Activated CD4-positive, alpha-beta T cell treated with anti-CD3 and anti-CD28 coated beads, Interleukin-2, amount 10 ng/mL, durations not matched to agents 7 days and 5 days (primary cell): ENCODE results near the gene HELZ. TPM values are rescaled to one million over a fixed set of nuclear protein-coding genes. Genes with fewer than 3 reads are reported as not detected.
"Not testable (repeated sequence)": the region's sequence is repeated elsewhere in the genome, so short reads cannot be mapped to it uniquely, and the experiment has no call there.

Source experiments
- CTCF ChIA-PET: fragments of 350-600 bp; sonication (Branson Sonifier 250); formaldehyde crosslinking; loops from one replicate; lab custom pipeline; 2021; ENCODE audit warnings: antibody characterized with exemption; lab: Charles Lee
- POLR2A ChIA-PET: fragments of 350-600 bp; sonication (Branson Sonifier 250); formaldehyde crosslinking; loops from one replicate; lab custom pipeline; 2021; ENCODE audit warnings: antibody characterized with exemption; lab: Charles Lee
- DNase-seq: peaks from one replicate; pipeline ENCODE4 v3.0.0-alpha.2; 2020
- H3K27ac Mint-ChIP-seq: one replicate; pipeline ENCODE4 v1.8.0; 2021; ENCODE audit warnings: mild to moderate bottlenecking, moderate library complexity, mixed read lengths
- H3K27me3 Mint-ChIP-seq: one replicate; pipeline ENCODE4 v1.8.0; 2021; ENCODE audit warnings: mixed read lengths
- H3K36me3 Mint-ChIP-seq: one replicate; pipeline ENCODE4 v1.8.0; 2021; ENCODE audit warnings: low read depth, mixed read lengths
- H3K4me1 Mint-ChIP-seq: one replicate; pipeline ENCODE4 v1.8.0; 2021; ENCODE audit warnings: mixed read lengths
- H3K4me3 Mint-ChIP-seq: one replicate; pipeline ENCODE4 v1.8.0; 2021; ENCODE audit warnings: mild to moderate bottlenecking, moderate library complexity, mixed read lengths
- H3K9me3 Mint-ChIP-seq: one replicate; pipeline ENCODE4 v1.8.0; 2021; ENCODE audit warnings: mixed read lengths
- total RNA-seq, 2 experiments: library from RNA; stranded (reverse); gene quantifications; one replicate each; pipeline ENCODE4 v1.2.3, GENCODE V29; 2021

Gene HELZ
- total RNA-seq, 2 experiments from 2014 or later: 76.8 to 77.3 TPM

DNA sequence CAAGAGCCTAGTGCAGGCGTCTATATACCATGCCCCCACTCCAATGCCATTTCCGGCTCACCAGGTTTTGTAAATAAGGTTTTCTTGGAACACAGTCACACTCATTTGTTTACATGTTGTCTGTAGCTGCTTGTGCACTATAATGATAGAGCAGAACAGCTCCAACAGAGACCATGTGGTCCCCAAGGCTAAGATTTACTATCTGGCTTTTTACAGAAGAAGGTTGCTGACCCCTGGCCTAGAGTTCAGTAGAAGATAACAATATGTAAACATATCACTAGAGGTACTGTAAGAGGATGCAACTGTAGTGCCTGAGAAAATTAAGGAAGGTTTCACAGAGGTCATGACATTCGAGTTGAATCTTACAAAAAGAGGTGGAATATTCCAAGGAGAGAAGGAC is 134.4 kb downstream of the HELZ start:
- Mint-ChIP-seq H3K27ac (no peak overlapping the region), H3K4me3 (no peak overlapping the region), H3K27me3 (no peaks in the 10 kb centered on the region), H3K9me3 (peaks cover 9% of the 10 kb centered on the region), H3K36me3 (peaks cover 64% of the 10 kb centered on the region), H3K4me1 (peaks cover 8% of the 10 kb centered on the region)
- POLR2A ChIA-PET: no interaction called here
- CTCF ChIA-PET: no interaction called here
- no peak for DNase-seq

DNA sequence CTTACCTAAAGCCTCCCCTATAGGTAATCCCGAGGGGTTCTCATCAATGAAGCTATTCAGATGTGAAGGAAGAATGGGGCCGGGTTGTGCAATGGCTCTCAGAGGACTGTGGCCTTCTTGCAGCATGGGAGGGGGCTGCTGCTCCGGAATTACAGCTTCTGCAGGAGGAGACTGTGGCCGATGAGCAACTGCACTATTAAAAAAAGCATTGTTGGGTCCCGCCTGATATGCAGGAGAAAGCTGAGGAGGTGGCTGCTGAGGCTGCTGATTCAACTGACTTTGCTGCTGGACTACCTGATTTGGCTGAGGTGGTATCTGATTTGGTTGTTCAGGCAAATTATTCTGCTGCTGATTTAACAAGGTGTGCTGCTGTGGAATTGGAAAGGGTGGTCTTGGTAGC is 135.9 kb downstream of the HELZ start:
- no peaks in the 10 kb centered on the region for H3K9me3 Mint-ChIP-seq
- peaks cover 60% of the 10 kb centered on the region for H3K36me3 Mint-ChIP-seq
- no peak overlapping the region for H3K27ac Mint-ChIP-seq
- ChIA-PET CTCF (no interaction called here), POLR2A (no interaction called here)
- H3K27me3 Mint-ChIP-seq: no peaks in the 10 kb centered on the region
- DNase-seq: no peak
- H3K4me1 Mint-ChIP-seq: no peaks in the 10 kb centered on the region
- H3K4me3 Mint-ChIP-seq: no peak overlapping the region

DNA sequence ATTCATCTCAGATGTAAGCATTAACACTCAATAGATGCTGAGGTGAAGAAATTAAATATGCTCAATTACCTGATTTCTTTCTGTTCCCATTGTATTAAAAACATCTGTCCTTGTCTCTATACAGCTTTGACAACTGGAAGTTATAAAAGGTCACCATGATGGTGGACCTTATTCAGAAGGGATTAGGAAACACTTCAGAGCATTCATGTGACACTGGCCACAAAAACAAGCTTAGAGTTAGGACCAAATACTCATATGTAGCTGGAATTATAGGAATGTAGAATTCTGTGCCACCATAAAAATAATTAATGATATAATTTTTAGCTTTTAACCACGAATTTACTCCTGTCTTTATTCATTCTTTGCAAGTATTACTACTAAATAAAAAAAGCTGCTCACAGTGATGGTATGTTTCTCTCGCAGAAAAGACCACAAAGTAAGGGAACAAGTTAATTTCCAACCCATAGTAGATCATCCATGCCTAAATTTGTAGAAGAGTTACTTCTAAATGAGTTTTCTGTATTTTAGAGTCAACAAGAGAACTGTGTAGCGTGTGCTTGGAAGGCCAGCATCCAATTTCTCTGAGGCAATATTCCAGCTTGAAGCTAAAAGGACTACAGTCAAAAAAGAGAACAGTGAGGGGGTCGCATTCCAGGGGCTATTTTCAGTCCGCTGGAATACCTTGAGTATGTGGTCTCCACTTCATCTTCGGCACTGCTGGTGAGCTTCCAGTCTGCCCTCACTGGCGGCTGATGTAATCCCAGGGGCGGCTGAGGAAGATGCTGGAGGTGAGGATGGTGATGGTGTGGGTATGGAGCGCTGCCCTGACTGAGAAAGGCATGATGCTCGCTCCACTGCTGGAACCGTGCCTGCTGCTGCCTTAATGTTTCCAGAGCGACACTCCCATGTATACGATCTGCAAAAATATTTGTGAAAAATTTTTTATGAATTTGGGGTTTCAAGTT is 136.9 kb downstream of the HELZ start:
- Mint-ChIP-seq H3K27ac (no peak overlapping the region), H3K36me3 (peaks cover 57% of the 10 kb centered on the region), H3K9me3 (no peaks in the 10 kb centered on the region), H3K4me1 (no peaks in the 10 kb centered on the region), H3K4me3 (no peak overlapping the region), H3K27me3 (no peaks in the 10 kb centered on the region)
- CTCF ChIA-PET: no interaction called here
- DNase-seq: no peak
- POLR2A ChIA-PET: no interaction called here

DNA sequence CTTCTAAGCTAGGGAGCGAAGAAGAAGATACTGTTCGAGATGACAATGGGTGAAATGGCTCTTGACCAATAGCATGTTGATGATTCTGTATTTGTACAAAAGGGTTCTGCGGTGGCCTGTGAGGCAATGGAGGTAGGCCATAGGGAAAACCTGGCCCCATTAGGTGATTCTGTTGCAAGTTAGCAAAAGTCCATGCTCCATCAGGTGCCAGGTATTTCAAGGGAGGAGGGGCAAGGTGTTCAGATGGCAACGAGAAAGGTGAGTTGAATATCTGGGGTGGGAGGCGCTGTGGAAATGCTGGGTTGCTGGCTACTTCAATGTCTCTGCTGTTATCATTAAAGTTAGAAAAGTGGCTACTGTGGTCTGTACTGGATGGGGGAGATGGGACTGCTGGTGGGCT is 137.8 kb downstream of the HELZ start:
- H3K27me3 Mint-ChIP-seq: no peaks in the 10 kb centered on the region
- ChIA-PET POLR2A (no interaction called here), CTCF (no interaction called here)
- H3K27ac Mint-ChIP-seq: no peak overlapping the region
- no peak for DNase-seq
- no peaks in the 10 kb centered on the region for H3K4me1 Mint-ChIP-seq
- H3K36me3 Mint-ChIP-seq: peaks cover 53% of the 10 kb centered on the region
- no peaks in the 10 kb centered on the region for H3K9me3 Mint-ChIP-seq
- no peak overlapping the region for H3K4me3 Mint-ChIP-seq

DNA sequence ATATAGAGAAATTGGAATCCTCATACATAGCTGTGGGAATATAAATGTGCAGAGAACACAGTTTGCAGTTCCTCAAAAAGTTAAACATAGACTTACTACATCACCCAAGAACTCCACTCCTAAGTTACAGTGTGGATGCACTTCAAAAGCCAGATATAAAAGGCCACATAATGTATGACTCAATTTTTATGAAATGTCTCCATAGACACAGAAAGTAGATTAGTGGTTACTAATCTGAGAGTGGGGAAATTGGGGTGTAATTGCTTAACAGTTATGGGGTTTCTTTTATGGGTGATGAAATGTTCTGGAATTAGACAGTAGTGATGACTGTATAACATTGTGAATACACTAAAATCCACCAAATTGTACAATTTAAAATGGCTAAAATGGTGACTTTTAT is 139.8 kb downstream of the HELZ start:
- H3K4me1 Mint-ChIP-seq: peaks cover 4% of the 10 kb centered on the region
- H3K36me3 Mint-ChIP-seq: peaks cover 63% of the 10 kb centered on the region
- H3K27ac Mint-ChIP-seq: no peak overlapping the region
- CTCF ChIA-PET: interaction anchor here (0.9 to 1.7 kb wide), 2 partner anchors 22 to 90 kb away, joined by 3 to 4 read pairs; no protein-coding TSS in a partner anchor
- H3K4me3 Mint-ChIP-seq: no peak overlapping the region
- H3K9me3 Mint-ChIP-seq: no peaks in the 10 kb centered on the region
- H3K27me3 Mint-ChIP-seq: no peaks in the 10 kb centered on the region
- POLR2A ChIA-PET: no interaction called here
- DNase-seq: no peak

GRCh38 chr17:67104641-67105040 is 140.4 kb downstream of the HELZ start:
- H3K36me3 Mint-ChIP-seq: peaks cover 66% of the 10 kb centered on the region
- H3K4me3 Mint-ChIP-seq, CTCF ChIA-PET, H3K27ac Mint-ChIP-seq, DNase-seq, H3K27me3 Mint-ChIP-seq, H3K9me3 Mint-ChIP-seq, H3K4me1 Mint-ChIP-seq, POLR2A ChIA-PET: not testable (repeated sequence)

DNA sequence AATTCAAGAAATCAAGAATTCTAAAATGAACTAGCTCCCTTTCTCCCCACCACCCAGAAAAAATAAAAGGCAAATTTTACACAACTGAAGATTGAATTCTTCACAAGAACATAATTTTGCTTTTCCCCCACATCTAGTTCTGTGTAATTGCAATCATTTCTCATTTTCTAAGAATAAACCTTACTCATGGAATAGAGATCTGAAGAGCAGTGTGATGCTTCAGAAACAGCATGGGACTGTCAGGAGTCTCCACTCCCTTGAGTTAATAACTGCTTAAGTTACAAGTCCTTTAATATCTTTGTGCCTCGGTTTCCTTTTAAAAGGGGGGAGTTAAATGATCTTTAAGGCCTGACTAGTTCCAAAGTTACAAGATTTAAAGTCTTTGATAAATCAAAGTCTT is 147.0 kb downstream of the HELZ start:
- DNase-seq: no peak
- no peaks in the 10 kb centered on the region for H3K27me3 Mint-ChIP-seq
- CTCF ChIA-PET: no interaction called here
- peaks cover 46% of the 10 kb centered on the region for H3K36me3 Mint-ChIP-seq
- POLR2A ChIA-PET: no interaction called here
- H3K27ac Mint-ChIP-seq: no peak overlapping the region
- H3K9me3 Mint-ChIP-seq: no peaks in the 10 kb centered on the region
- peaks cover 8% of the 10 kb centered on the region for H3K4me1 Mint-ChIP-seq
- no peak overlapping the region for H3K4me3 Mint-ChIP-seq

DNA sequence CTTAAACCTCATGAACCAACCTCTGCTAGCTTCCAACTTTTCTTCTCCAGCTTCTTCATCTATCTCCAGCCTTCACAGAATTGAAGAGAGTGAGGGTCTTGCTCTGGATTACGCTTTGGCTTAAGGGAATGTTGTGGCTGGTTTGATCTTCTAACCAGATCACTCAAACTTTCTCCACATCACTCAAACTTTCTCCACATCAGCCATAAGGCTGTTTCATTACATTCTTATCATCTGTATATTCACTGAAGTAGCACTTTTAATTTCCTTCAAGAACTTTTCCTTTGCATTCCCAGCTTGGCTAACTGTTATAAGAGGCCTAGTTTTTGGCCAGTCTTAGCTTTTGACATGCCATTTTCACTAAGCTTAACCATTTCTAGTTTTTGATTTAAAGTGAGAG is 148.4 kb downstream of the HELZ start:
- H3K9me3 Mint-ChIP-seq: no peaks in the 10 kb centered on the region
- ChIA-PET POLR2A (no interaction called here), CTCF (no interaction called here)
- peaks cover 41% of the 10 kb centered on the region for H3K36me3 Mint-ChIP-seq
- no peak overlapping the region for H3K27ac Mint-ChIP-seq
- peaks cover 8% of the 10 kb centered on the region for H3K4me1 Mint-ChIP-seq
- DNase-seq: no peak
- H3K27me3 Mint-ChIP-seq: no peaks in the 10 kb centered on the region
- H3K4me3 Mint-ChIP-seq: no peak overlapping the region

DNA sequence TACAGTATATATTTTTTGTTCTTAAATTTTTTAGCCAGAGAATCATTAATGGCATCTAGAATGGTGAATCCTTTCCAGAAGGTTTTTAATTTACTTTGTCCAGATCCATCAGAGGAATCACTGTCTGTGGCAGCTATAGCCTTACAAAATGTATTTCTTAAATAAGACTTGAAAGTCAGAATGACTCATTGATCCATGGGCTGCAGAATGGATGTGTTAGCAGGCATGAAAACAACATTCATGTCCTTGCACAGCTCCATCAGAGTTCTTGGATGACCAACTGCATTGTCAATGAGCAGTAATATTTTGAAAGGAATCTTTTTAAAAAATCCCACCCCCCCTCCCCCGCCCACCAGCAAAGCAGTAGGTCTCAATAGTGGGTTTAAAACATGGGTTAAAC is 149.2 kb downstream of the HELZ start:
- Mint-ChIP-seq H3K4me1 (peaks cover 7% of the 10 kb centered on the region), H3K4me3 (no peak overlapping the region), H3K9me3 (no peaks in the 10 kb centered on the region), H3K36me3 (peaks cover 37% of the 10 kb centered on the region), H3K27ac (no peak overlapping the region), H3K27me3 (no peaks in the 10 kb centered on the region)
- POLR2A ChIA-PET: no interaction called here
- no peak for DNase-seq
- CTCF ChIA-PET: no interaction called here

DNA sequence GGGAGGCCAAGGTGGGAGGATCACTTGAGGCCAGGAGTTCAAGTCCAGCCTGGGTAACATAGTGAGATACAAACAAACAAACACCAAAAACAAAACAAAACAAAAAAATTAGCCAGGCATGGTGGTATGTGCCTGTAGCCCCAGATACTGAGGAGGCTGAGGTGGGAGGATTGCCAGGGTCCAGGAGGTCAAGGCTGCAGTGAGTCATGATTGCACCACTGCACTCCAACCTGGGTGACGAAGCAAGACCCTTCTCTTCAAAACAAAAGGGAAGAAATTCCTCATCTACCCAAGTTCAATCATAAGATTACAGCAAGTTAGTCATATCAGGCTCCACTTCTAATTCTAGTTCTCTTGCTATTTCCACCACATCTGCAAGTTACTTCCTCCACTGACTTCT is 149.7 kb downstream of the HELZ start:
- DNase-seq, CTCF ChIA-PET, H3K4me3 Mint-ChIP-seq: not testable (repeated sequence)

GRCh38 chr17:67093348-67093747 is 151.6 kb downstream of the HELZ start:
- no peaks in the 10 kb centered on the region for H3K27me3 Mint-ChIP-seq
- H3K27ac Mint-ChIP-seq: no peak overlapping the region
- no peak for DNase-seq
- ChIA-PET CTCF (interaction anchor here (0.6 to 0.7 kb wide), 2 partner anchors 88 to 985 kb away, joined by 3 to 4 read pairs; no protein-coding TSS in a partner anchor), POLR2A (no interaction called here)
- H3K4me1 Mint-ChIP-seq: peaks cover 4% of the 10 kb centered on the region
- no peak overlapping the region for H3K4me3 Mint-ChIP-seq
- peaks cover 34% of the 10 kb centered on the region for H3K36me3 Mint-ChIP-seq
- no peaks in the 10 kb centered on the region for H3K9me3 Mint-ChIP-seq

More for the DNA sequence above, 149.7 kb downstream of the HELZ start:
- H3K36me3 Mint-ChIP-seq: peaks cover 38% of the 10 kb centered on the region
- H3K27me3 Mint-ChIP-seq, H3K4me1 Mint-ChIP-seq, H3K9me3 Mint-ChIP-seq, H3K27ac Mint-ChIP-seq, POLR2A ChIA-PET: not testable (repeated sequence)

- CTCF ChIA-PET: interaction anchor here (0.6 to 0.7 kb wide), 2 partner anchors 89 to 984 kb away, joined by 3 to 4 read pairs; no protein-coding TSS in a partner anchor
- H3K4me1 Mint-ChIP-seq, H3K27ac Mint-ChIP-seq, H3K27me3 Mint-ChIP-seq, H3K9me3 Mint-ChIP-seq, POLR2A ChIA-PET, DNase-seq, H3K4me3 Mint-ChIP-seq: not testable (repeated sequence)
- peaks cover 33% of the 10 kb centered on the region for H3K36me3 Mint-ChIP-seq
Observed at GRCh38 chr17:67092710-67093109, 152.3 kb downstream of the HELZ start.

- no peak for DNase-seq
- ChIA-PET CTCF (no interaction called here), POLR2A (no interaction called here)
- H3K4me1 Mint-ChIP-seq: peaks cover 4% of the 10 kb centered on the region
- H3K27ac Mint-ChIP-seq: no peak overlapping the region
- no peak overlapping the region for H3K4me3 Mint-ChIP-seq
- H3K27me3 Mint-ChIP-seq: no peaks in the 10 kb centered on the region
- no peaks in the 10 kb centered on the region for H3K9me3 Mint-ChIP-seq
- H3K36me3 Mint-ChIP-seq: peaks cover 33% of the 10 kb centered on the region
Observed at GRCh38 chr17:67092291-67092690, 152.7 kb downstream of the HELZ start.
